ENCODE results near the gene AATF.

- TF ChIP-seq, protein P1, sequence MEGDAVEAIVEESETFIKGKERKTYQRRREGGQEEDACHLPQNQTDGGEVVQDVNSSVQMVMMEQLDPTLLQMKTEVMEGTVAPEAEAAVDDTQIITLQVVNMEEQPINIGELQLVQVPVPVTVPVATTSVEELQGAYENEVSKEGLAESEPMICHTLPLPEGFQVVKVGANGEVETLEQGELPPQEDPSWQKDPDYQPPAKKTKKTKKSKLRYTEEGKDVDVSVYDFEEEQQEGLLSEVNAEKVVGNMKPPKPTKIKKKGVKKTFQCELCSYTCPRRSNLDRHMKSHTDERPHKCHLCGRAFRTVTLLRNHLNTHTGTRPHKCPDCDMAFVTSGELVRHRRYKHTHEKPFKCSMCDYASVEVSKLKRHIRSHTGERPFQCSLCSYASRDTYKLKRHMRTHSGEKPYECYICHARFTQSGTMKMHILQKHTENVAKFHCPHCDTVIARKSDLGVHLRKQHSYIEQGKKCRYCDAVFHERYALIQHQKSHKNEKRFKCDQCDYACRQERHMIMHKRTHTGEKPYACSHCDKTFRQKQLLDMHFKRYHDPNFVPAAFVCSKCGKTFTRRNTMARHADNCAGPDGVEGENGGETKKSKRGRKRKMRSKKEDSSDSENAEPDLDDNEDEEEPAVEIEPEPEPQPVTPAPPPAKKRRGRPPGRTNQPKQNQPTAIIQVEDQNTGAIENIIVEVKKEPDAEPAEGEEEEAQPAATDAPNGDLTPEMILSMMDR (IDR thresholded peaks at IDR 0.05; ENCODE audit: low read depth, low read length) = no peak
- TF ChIP-seq MAX (IDR thresholded peaks at IDR 0.05; ENCODE audit: low read depth, low read length) = no peak
- TF ChIP-seq POLR2A (IDR thresholded peaks at IDR 0.05; ENCODE audit: extremely low read depth, insufficient read length) = no peak
Observed at GRCh38 chr17:37031493-37032083, 82.8 kb downstream of the AATF start.

Data from NB4 (cell line).